GM23338 (cell line): ENCODE results near the gene CHST4. TPM values are rescaled to one million over a fixed set of nuclear protein-coding genes. Genes with fewer than 3 reads are reported as not detected.

Source experiments
- ATAC-seq: fragments of 200-7000 bp; cut with Tn5 transposase; 3 replicates; pipeline ENCODE4 v1.9.1; 2020
- DNase-seq: peaks from one replicate; pipeline ENCODE4 v3.0.0-alpha.2; 2015; ENCODE audit warnings: low spot score
- H2AFZ ChIP-seq: fragments of 200-600 bp; sonication (generic); 2 replicates; pipeline ENCODE4 v1.8.0; 2016; ENCODE audit warnings: antibody characterized with exemption, mild to moderate bottlenecking, moderate library complexity
- H3F3A ChIP-seq: fragments of 200-600 bp; sonication (generic); replicated peaks from 2 replicates; pipeline ENCODE4 v1.8.0; 2017; ENCODE audit warnings: antibody characterized with exemption, mixed run types, low read depth
- H3K27ac ChIP-seq: fragments of 200-600 bp; sonication (generic); 2 replicates; pipeline ENCODE4 v1.6.1; 2016; ENCODE audit warnings: low read depth
- H3K27me3 ChIP-seq: fragments of 200-600 bp; sonication (generic); 2 replicates; pipeline ENCODE4 v1.8.0; 2016; ENCODE audit warnings: mild to moderate bottlenecking, mixed run types, moderate library complexity; ENCODE audit not compliant: insufficient read depth
- H3K36me3 ChIP-seq: fragments of 200-600 bp; sonication (generic); 2 replicates; pipeline ENCODE4 v1.8.0; 2016; ENCODE audit warnings: mild to moderate bottlenecking; ENCODE audit not compliant: insufficient read depth
- H3K4me1 ChIP-seq: fragments of 200-600 bp; sonication (generic); 2 replicates; pipeline ENCODE4 v1.8.0; 2016; ENCODE audit warnings: mild to moderate bottlenecking, moderate library complexity; ENCODE audit not compliant: insufficient read depth
- H3K4me2 ChIP-seq: fragments of 200-600 bp; sonication (generic); 2 replicates; pipeline ENCODE4 v1.7.1; 2017; ENCODE audit warnings: mixed run types
- H3K4me3 ChIP-seq: fragments of 200-600 bp; sonication (generic); 2 replicates; pipeline ENCODE4 v1.6.1; 2016; ENCODE audit warnings: mixed run types
- H3K79me2 ChIP-seq: fragments of 200-600 bp; sonication (generic); replicated peaks from 2 replicates; pipeline ENCODE4 v1.8.0; 2017; ENCODE audit warnings: mild to moderate bottlenecking; ENCODE audit not compliant: insufficient read depth
- H3K9me2 ChIP-seq: fragments of 200-600 bp; sonication (generic); 2 replicates; pipeline ENCODE4 v1.8.0; 2017; ENCODE audit not compliant: insufficient read depth
- H4K20me1 ChIP-seq: fragments of 200-600 bp; sonication (generic); replicated peaks from 2 replicates; pipeline ENCODE4 v1.8.0; 2017; ENCODE audit warnings: mild to moderate bottlenecking; ENCODE audit not compliant: insufficient read depth
- H3K27ac Mint-ChIP-seq: 2 replicates; pipeline ENCODE4 v1.8.0; 2020; ENCODE audit warnings: inconsistent platforms, mild to moderate bottlenecking, moderate library complexity, mixed read lengths
- H3K27me3 Mint-ChIP-seq: 3 replicates; pipeline ENCODE4 v1.8.0; 2022; ENCODE audit warnings: low read depth, mild to moderate bottlenecking, moderate library complexity, mixed read lengths, inconsistent platforms; ENCODE audit not compliant: insufficient read depth, poor library complexity
- H3K36me3 Mint-ChIP-seq: 3 replicates; pipeline ENCODE4 v1.8.0; 2021; ENCODE audit warnings: low read depth, mild to moderate bottlenecking, inconsistent platforms, moderate library complexity, mixed read lengths
- H3K4me1 Mint-ChIP-seq: 3 replicates; pipeline ENCODE4 v1.8.0; 2020; ENCODE audit warnings: mild to moderate bottlenecking, inconsistent platforms, mixed read lengths
- H3K4me3 Mint-ChIP-seq: 3 replicates; pipeline ENCODE4 v1.8.0; 2021; ENCODE audit warnings: moderate library complexity, mild to moderate bottlenecking, inconsistent platforms, mixed read lengths
- H3K9me3 Mint-ChIP-seq: 3 replicates; pipeline ENCODE4 v1.8.0; 2020; ENCODE audit warnings: moderate library complexity, mild to moderate bottlenecking, inconsistent platforms, mixed read lengths
- CREB1 ChIP-seq: fragments of 250-450 bp; sonication (Bioruptor Pico); IDR thresholded peaks from 2 replicates; pipeline ENCODE4 v1.5.0; 2020; ENCODE audit warnings: low read depth, mild to moderate bottlenecking, moderate library complexity
- CTCF ChIP-seq, 2 experiments: fragments of 200-600 bp in 1 of 2; sonication (generic) in 1 of 2; conservative IDR thresholded peaks; 2 replicates each; pipeline versions ENCODE4 v1.5.1 to v1.6.1; 2016 to 2017; ENCODE audit warnings: antibody characterized with exemption in 2 of 2, low read depth in 2 of 2, mild to moderate bottlenecking in 2 of 2, moderate library complexity in 1 of 2
- EZH2 ChIP-seq: fragments of 200-600 bp; sonication (generic); IDR thresholded peaks from one replicate; pipeline ENCODE4 v1.8.0; 2017; ENCODE audit warnings: antibody characterized with exemption, mild to moderate bottlenecking, low read depth; ENCODE audit not compliant: unreplicated experiment
- EZH2phosphoT487 ChIP-seq: fragments of 200-600 bp; sonication (generic); IDR thresholded peaks from one replicate; pipeline ENCODE4 v1.8.1; 2018; ENCODE audit warnings: antibody characterized with exemption; ENCODE audit not compliant: unreplicated experiment
- JUNB ChIP-seq: IDR thresholded peaks from one replicate; pipeline ENCODE4 v1.6.1; 2016; ENCODE audit warnings: antibody characterized with exemption; ENCODE audit not compliant: unreplicated experiment
- NANOG ChIP-seq: IDR thresholded peaks from 2 replicates; pipeline ENCODE4 v1.6.1; 2016; ENCODE audit warnings: antibody characterized with exemption, borderline replicate concordance
- POLR2AphosphoS5 ChIP-seq: IDR thresholded peaks from 2 replicates; pipeline ENCODE4 v1.6.1; 2016; ENCODE audit warnings: antibody characterized with exemption, low read depth
- STAT1 ChIP-seq: IDR thresholded peaks from one replicate; pipeline ENCODE4 v1.6.1; 2016; ENCODE audit warnings: antibody characterized with exemption; ENCODE audit not compliant: unreplicated experiment
- ZNF114 ChIP-seq: fragments of 250-450 bp; sonication (Bioruptor Pico); IDR thresholded peaks from 2 replicates; pipeline ENCODE4 v1.5.0; 2020; ENCODE audit warnings: mild to moderate bottlenecking, moderate library complexity
- ZNF331 ChIP-seq: fragments of 250-450 bp; sonication (Bioruptor Pico); IDR thresholded peaks from 2 replicates; pipeline ENCODE4 v1.5.0; 2020; ENCODE audit warnings: low read depth, mild to moderate bottlenecking, moderate library complexity
- ZNF462 ChIP-seq: fragments of 250-450 bp; sonication (Bioruptor Pico); IDR thresholded peaks from 2 replicates; pipeline ENCODE4 v1.5.0; 2020; ENCODE audit warnings: mild to moderate bottlenecking, moderate library complexity
- polyA plus RNA-seq: library from polyadenylated mRNA; unstranded; fragments of >200 nt; fragmentation: Nextera tagmentation; extraction: Ambion mirVana; gene quantifications from 2 replicates; pipeline ENCODE4 v1.2.1, GENCODE V29; 2016
- total RNA-seq: library from RNA; depleted of rRNA; stranded (reverse); fragments of >200 nt; shearing (Covaris generic); gene quantifications from 2 replicates; pipeline ENCODE4 v1.2.3, GENCODE V29; 2014
- TF ChIP-seq, protein P1 (sequence below): IDR thresholded peaks from one replicate; pipeline ENCODE4 v1.6.1; 2018; ENCODE audit warnings: antibody characterized with exemption; ENCODE audit not compliant: unreplicated experiment
- TF ChIP-seq, protein P2 (sequence below): IDR thresholded peaks from 2 replicates; pipeline ENCODE4 v1.6.1; 2016; ENCODE audit warnings: antibody characterized with exemption

The CHST4 gene
- total and polyA plus RNA-seq, 2 experiments from 2014 or later, result 5.5 to 17.8 TPM

DNA sequence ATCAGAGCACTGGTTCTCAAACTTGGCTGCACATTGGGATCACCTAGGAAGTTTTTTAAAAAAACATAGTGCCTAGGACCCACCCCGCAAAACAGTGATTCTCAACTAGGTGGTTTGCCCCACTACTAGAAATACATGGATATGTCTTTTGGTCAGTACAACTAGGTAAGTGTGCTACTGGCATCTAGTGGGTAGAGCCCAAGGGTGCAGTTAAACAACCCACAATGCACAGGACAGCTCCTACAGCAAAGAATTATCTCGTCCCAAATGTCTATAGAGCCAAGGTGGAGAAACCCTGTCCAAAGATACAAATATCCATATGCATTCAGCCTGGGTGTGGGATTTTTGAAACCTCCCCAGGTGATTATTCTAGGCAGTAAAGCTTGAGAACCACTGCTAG, 25.3 kb upstream of the CHST4 start:
- ATAC-seq (no peak), DNase-seq (no peak)
- Histone ChIP-seq H3K4me1 (no peaks in the 10 kb centered on the region), H3K27me3 (no peaks in the 10 kb centered on the region), H3K36me3 (no peaks in the 10 kb centered on the region), H3K4me3 (no peak overlapping the region), H3K27ac (no peak overlapping the region), H3K9me2 (no peaks in the 10 kb centered on the region; the same call in 1 of the 2 replicates), H3K79me2 (no peaks in the 10 kb centered on the region), H2AFZ (no peak overlapping the region), H3K4me2 (no peak overlapping the region), H4K20me1 (no peaks in the 10 kb centered on the region), H3F3A (no peaks in the 10 kb centered on the region)
- Mint-ChIP-seq H3K36me3 (no peaks in the 10 kb centered on the region), H3K27ac (no peak overlapping the region), H3K4me1 (no peaks in the 10 kb centered on the region; the same call in 1 of the 3 replicates), H3K4me3 (no peak overlapping the region), H3K9me3 (peaks cover 5% of the 10 kb centered on the region; the same call in 2 of the 3 replicates), H3K27me3 (peaks cover 5% of the 10 kb centered on the region)
- TF ChIP-seq ZNF462 (CRISPR knock-in tag), result no peak
- TF ChIP-seq ZNF114, result no peak
- TF ChIP-seq STAT1, result no peak
- TF ChIP-seq, protein P1, sequence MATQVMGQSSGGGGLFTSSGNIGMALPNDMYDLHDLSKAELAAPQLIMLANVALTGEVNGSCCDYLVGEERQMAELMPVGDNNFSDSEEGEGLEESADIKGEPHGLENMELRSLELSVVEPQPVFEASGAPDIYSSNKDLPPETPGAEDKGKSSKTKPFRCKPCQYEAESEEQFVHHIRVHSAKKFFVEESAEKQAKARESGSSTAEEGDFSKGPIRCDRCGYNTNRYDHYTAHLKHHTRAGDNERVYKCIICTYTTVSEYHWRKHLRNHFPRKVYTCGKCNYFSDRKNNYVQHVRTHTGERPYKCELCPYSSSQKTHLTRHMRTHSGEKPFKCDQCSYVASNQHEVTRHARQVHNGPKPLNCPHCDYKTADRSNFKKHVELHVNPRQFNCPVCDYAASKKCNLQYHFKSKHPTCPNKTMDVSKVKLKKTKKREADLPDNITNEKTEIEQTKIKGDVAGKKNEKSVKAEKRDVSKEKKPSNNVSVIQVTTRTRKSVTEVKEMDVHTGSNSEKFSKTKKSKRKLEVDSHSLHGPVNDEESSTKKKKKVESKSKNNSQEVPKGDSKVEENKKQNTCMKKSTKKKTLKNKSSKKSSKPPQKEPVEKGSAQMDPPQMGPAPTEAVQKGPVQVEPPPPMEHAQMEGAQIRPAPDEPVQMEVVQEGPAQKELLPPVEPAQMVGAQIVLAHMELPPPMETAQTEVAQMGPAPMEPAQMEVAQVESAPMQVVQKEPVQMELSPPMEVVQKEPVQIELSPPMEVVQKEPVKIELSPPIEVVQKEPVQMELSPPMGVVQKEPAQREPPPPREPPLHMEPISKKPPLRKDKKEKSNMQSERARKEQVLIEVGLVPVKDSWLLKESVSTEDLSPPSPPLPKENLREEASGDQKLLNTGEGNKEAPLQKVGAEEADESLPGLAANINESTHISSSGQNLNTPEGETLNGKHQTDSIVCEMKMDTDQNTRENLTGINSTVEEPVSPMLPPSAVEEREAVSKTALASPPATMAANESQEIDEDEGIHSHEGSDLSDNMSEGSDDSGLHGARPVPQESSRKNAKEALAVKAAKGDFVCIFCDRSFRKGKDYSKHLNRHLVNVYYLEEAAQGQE, result no peak
- TF ChIP-seq POLR2AphosphoS5, result no peak
- no peak for TF ChIP-seq NANOG
- TF ChIP-seq EZH2, result no peak
- TF ChIP-seq CTCF (conservative IDR thresholded peaks at IDR 0.05; ENCODE audit: low read depth in 2 of 2), result no peak
- TF ChIP-seq, protein P2, sequence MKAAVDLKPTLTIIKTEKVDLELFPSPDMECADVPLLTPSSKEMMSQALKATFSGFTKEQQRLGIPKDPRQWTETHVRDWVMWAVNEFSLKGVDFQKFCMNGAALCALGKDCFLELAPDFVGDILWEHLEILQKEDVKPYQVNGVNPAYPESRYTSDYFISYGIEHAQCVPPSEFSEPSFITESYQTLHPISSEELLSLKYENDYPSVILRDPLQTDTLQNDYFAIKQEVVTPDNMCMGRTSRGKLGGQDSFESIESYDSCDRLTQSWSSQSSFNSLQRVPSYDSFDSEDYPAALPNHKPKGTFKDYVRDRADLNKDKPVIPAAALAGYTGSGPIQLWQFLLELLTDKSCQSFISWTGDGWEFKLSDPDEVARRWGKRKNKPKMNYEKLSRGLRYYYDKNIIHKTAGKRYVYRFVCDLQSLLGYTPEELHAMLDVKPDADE, result no peak
- no peak for TF ChIP-seq ZNF331 (CRISPR knock-in tag)
- TF ChIP-seq CREB1 (CRISPR knock-in tag), result no peak
- TF ChIP-seq JUNB, result no peak
- TF ChIP-seq EZH2phosphoT487, result no peak
